COR-L47 (cell line): ENCODE results near the gene APLN.

Source experiments
- DNase-seq: peaks from one replicate; lab custom pipeline; 2025; lab: John Stamatoyannopoulos, UW

The APLN gene

GRCh38 chrX:129640737-129641136, 14.0 kb downstream of the APLN start:
- DNase-seq: no peak

- DNase-seq: no peak
Observed at GRCh38 chrX:129638917-129639316, 15.8 kb downstream of the APLN start.

- DNase-seq: peak; percentile 10
Observed at GRCh38 chrX:129637217-129638109, 17.3 kb downstream of the APLN start.

- DNase-seq: no peak
Observed at GRCh38 chrX:129636175-129636681, 18.5 kb downstream of the APLN start.

DNA sequence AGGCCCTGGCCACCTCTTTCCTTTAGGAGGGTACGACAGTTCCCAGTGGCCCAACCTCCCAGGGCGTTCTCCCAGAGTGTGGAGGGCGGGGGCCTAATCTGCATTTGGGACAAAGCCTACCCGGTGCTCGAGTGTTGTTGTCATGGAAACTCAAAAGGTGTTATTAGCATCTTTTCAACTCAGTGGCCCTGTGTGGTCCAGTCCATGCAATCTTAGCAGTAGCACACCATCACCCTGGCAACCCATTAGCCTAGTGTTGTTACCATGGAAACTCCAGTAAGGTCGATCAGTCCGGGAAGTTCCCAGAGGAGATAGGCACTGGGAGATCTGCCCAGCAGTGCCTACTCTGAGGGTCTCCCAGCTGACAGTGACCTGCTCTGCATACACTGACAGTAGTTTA, 20.2 kb downstream of the APLN start:
- DNase-seq: peak; percentile 15

- DNase-seq: peak; percentile 9
Observed at GRCh38 chrX:129632443-129632842, 22.3 kb downstream of the APLN start.

- DNase-seq: no peak
Observed at GRCh38 chrX:129631849-129632248, 22.9 kb downstream of the APLN start.

GRCh38 chrX:129629837-129630236, 24.9 kb downstream of the APLN start:
- DNase-seq: no peak

DNA sequence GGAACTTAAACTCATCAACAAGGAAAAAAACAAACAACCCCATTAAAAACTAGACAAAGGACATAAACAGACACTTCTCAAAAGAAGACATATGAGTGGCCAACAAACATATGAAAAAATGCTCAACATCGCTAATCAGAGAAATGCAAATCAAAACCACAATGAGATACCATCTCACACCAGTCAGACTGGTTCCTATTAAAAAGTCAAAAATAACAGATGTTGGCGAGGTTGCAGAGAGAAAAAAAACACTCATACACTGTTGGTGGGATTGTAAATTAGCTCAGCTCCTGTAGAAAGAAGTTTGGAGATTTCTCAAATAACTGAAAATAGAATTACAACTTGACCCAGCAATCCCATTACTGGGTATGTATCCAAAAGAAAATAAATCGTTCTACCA, 28.7 kb downstream of the APLN start:
- no peak for DNase-seq

- no peak for DNase-seq
Observed at GRCh38 chrX:129622757-129623301, 31.9 kb downstream of the APLN start.

DNA sequence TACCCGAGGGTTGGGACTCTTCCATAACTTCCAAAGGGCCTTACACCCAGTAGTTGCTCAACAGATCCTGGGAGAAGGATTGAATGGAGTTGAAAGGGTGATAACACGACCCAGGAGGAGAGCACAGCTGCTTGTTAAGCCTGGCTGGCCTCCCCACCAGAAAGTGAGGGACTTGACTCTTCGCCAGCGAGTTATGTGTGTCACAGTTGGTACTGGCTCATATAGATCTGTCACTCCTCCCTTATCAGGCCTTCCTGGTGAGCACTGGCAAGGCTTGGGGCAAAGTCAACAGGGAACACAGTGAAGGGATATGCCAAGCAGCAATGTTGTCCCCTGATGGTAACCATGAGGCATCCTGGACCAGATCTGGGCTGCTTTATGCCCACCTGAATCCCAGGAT, 35.8 kb downstream of the APLN start:
- no peak for DNase-seq

- DNase-seq: no peak
Observed at GRCh38 chrX:129617420-129617819, 37.3 kb downstream of the APLN start.

GRCh38 chrX:129614481-129615255, 40.1 kb downstream of the APLN start:
- no peak for DNase-seq

- DNase-seq: no peak
Observed at GRCh38 chrX:129613596-129613995, 41.2 kb downstream of the APLN start.

DNA sequence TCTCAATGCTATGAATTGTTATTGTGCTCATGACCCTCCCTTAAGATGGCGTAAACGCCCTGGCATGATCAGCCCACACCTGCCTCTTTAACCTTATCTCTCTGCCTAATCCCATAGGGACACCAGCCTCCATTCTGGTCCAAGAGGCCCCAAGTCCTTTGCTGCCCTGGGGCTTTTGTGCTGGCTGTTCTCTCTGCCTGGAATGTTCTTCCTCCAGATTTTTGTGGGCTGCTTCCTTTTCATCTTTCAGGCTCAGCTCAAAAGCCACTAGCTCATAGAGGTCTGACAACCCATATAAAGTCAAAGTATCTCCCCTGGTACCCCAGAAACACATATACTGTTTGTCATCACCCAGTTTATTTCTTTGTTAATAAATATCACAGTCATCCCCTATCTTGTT, 42.4 kb downstream of the APLN start:
- no peak for DNase-seq

DNA sequence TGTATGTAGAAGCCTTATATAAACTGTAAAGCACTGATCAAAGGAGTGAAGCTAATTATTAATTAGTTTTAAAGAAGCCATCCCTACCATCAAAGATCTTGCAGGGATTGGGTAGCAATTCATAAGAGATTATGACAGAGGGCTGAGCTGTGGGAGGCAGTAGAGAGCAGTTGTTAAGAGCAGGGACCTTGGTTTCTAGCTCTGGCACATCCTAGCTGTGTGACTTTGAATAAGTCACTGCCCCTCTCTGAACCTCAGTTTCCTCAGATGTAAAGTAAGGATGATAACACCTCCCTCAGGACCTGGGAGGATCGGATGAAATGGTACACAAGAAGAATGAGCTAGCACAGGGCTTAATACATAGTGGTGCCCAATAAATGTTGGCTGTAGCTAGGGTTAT, 45.4 kb downstream of the APLN start:
- no peak for DNase-seq

GRCh38 chrX:129608496-129608895, 46.3 kb downstream of the APLN start:
- no peak for DNase-seq

- peak; percentile 14 for DNase-seq
Observed at GRCh38 chrX:129606918-129607317, 47.8 kb downstream of the APLN start.

DNA sequence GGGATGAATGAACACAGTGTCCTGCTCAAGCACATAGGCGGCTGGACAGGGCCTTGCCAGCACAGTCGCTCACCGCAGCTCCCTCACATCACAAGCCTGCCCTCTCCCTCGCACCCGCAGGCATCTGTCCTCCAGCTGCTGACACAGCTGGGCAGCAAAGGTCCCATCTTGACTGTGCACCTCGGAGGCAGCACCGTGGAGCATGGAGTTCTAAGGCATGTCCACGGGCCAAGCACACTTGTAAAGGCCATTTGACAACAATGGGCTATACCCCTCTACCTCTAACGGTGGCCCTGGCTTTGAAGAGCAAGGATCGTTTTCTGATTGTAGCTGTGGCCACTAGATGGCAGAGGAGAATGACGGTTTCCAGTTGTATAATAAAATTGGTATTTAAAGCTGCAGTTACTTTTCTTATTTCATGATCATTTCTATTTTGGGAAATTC, 53.8 kb downstream of the APLN start:
- DNase-seq: no peak

DNA sequence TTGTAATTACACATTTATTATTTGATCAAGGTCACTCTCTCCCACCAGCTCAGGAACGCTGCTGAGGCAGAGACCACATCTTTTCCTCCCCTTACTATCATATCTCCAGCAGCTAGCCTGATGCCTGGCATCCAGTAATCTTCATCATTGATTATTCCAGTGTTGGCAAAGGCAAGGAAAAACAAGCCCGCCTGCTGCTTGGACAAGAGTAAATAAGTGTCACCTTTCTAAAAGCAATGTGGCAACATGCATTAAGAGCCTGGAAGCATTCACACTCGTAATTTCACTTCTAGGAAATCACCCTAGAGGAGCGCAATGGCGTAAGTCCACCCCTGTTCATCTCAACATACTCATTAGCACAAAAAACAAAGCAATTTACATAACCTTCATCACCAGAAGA, 54.8 kb downstream of the APLN start:
- DNase-seq: no peak

DNA sequence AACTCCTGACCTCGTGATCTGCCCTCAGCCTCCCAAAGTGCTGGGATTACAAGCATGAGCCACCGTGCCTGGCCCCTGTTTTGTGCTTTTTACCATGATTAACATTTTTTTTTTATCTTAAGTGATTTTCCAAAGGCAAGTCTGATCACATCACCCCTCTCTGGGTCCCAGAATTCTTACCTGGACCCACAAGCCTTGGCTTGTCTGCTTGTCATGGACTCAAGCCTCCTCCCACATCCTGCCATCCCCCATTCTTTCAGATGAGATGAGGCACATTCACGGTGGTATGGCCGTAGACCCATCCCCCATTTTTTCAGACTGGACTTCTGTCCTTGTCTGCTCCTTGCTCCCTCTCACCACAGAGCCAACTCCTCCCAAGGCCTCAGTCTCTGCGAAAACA, 55.3 kb downstream of the APLN start:
- DNase-seq: no peak

GRCh38 chrX:129597905-129598304, 56.9 kb downstream of the APLN start:
- DNase-seq: no peak

DNA sequence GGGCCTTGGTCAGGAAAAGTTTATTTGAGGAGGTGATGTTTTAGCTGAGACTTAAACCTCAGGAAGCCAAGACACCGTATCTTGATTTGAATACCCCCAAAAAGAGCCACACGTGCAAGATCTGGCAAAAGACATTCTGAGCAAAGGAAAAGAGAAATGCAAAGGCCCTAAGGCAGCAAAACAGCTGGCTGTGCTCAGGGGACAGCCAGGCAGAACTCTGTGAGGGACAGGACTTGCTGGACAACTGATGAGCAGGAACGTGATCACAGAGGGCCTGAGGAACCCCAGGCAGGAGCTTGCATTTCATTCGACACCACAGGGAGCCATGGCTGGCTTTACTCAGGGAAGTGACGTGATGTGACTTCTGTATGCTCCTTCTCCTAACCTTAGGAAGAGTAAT, 58.7 kb downstream of the APLN start:
- no peak for DNase-seq
